ENCODE results near the gene BCAR1.

Gene BCAR1

DNA sequence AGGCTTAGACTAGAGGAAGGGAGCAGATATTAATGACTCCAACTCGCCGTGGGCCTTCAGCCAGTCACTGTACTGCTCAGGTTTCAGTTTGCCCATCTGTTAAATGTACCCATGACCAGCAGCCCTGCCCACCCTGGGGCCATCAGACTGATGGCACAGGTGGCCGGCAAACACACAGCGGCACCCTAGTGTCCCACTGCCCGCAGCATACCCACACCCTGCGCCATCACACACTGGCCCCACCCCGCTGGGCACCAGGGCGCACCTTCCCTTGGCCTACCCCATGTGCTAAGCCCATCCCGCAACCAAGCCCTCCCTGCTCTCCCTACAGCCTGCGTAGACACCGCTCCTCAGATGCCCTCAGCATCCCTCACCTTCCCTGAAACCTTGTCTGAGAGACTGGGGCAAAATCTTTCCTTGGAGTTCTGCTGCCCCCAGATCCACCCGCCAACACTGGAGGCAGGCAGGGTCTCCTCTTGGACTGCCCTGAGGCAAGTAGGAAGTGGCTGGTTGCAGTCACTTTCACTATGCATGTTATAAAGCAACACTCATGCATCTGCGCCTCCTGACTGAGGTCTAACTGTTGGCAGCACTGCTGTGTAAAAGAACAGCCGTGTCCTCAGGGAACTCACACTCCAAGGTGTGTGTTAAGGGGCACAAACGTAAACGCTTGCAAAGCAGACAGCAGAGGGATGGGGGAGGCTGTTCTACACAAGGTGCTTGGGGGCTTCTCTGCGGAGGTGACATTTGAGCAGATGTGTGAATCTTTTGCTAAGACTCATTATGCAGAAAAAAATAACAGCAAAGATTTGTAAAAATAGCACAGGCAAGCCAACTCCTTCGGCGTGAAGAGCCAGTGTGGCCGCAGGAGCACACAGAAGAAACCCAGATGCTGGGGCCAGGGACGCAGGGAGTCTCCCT lies 6.7 kb upstream of the BCAR1 start:
- no peak overlapping the region for H2AFZ ChIP-seq (ENCODE audit: low read depth, low read length)
- TF ChIP-seq, protein P1, sequence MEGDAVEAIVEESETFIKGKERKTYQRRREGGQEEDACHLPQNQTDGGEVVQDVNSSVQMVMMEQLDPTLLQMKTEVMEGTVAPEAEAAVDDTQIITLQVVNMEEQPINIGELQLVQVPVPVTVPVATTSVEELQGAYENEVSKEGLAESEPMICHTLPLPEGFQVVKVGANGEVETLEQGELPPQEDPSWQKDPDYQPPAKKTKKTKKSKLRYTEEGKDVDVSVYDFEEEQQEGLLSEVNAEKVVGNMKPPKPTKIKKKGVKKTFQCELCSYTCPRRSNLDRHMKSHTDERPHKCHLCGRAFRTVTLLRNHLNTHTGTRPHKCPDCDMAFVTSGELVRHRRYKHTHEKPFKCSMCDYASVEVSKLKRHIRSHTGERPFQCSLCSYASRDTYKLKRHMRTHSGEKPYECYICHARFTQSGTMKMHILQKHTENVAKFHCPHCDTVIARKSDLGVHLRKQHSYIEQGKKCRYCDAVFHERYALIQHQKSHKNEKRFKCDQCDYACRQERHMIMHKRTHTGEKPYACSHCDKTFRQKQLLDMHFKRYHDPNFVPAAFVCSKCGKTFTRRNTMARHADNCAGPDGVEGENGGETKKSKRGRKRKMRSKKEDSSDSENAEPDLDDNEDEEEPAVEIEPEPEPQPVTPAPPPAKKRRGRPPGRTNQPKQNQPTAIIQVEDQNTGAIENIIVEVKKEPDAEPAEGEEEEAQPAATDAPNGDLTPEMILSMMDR (IDR thresholded peaks at IDR 0.05; ENCODE audit: borderline replicate concordance, extremely low read depth, low read length, poor library complexity, severe bottlenecking): no peak
- no peak for TF ChIP-seq EZH2 (IDR thresholded peaks at IDR 0.05; ENCODE audit: borderline replicate concordance, low read depth, low read length, severe bottlenecking)
- H3K27ac ChIP-seq (ENCODE audit: low read length): no peak overlapping the region
- 0 out of 3 replicates have a peak, but pooled peaks have one; percentile 28 for ATAC-seq (ENCODE audit: insufficient read depth, low read depth)
- no peaks in the 10 kb centered on the region for H3K79me2 ChIP-seq (ENCODE audit: insufficient read depth, low read length)
- no peak overlapping the region for H3K9ac ChIP-seq (ENCODE audit: low read depth, low read length)
- peaks cover 16% of the 10 kb centered on the region; the same call in 1 of the 2 replicates for H4K20me1 ChIP-seq (ENCODE audit: insufficient read depth, low read length)
- DNase-seq: no peak
- H3K36me3 ChIP-seq (ENCODE audit: insufficient read depth, low read length): no peaks in the 10 kb centered on the region
- peaks cover 7% of the 10 kb centered on the region for H3K27me3 ChIP-seq (ENCODE audit: insufficient read depth, low read length, poor library complexity)
- H3K4me1 ChIP-seq (ENCODE audit: insufficient read depth, low read length): no peaks in the 10 kb centered on the region
- H3K4me2 ChIP-seq (ENCODE audit: insufficient read depth, low read length): no peak overlapping the region
- no peak overlapping the region for H3K4me3 ChIP-seq (ENCODE audit: low read depth in 1 of 2, low read length in 2 of 2)
- no peaks in the 10 kb centered on the region for H3K9me3 ChIP-seq (ENCODE audit: insufficient read depth, low read length, severe bottlenecking)

DNA sequence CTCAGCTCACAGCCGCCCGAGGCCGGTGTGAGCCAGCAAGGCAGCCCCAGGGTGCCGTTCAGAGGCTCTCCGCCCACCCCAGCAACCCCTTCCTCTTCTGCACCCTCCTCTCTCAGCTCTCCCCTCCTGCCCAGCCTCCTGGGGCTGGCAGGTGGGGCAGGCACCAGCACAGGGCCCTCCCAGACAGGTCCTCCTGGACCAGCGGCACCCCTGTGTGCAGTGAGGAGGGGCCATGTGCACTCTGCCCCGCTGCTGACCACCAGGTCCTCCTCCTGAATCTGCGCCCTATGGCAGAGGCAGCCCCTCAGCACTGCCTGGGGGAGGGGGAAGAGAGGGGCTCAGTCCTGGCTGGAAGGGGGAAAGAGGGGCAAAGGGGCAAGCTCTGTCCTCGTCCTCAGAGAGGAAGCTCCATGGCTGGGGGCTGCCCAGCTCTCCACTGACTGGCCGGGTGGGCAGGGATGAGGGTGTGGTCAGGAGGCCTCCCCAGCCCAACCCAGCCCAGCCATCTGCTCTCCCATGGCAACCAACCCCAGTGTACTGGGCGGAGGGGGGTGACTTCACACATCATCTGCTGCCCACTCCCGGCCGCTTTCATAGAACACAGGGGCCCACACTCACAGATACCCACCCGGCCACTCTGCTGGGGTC lies 5.4 kb upstream of the BCAR1 start:
- H3K9ac ChIP-seq (ENCODE audit: low read depth, low read length): no peak overlapping the region
- H3K4me1 ChIP-seq (ENCODE audit: insufficient read depth, low read length): no peaks in the 10 kb centered on the region
- H4K20me1 ChIP-seq (ENCODE audit: insufficient read depth, low read length): peaks cover 8% of the 10 kb centered on the region; the same call in 1 of the 2 replicates
- H3K27ac ChIP-seq (ENCODE audit: low read length): no peak overlapping the region
- H3K9me3 ChIP-seq (ENCODE audit: insufficient read depth, low read length, severe bottlenecking): no peaks in the 10 kb centered on the region
- H3K4me2 ChIP-seq (ENCODE audit: insufficient read depth, low read length): no peak overlapping the region
- ATAC-seq (ENCODE audit: insufficient read depth, low read depth) (no peak), DNase-seq (no peak)
- H2AFZ ChIP-seq (ENCODE audit: low read depth, low read length): no peak overlapping the region
- no peaks in the 10 kb centered on the region for H3K36me3 ChIP-seq (ENCODE audit: insufficient read depth, low read length)
- TF ChIP-seq EZH2 (IDR thresholded peaks at IDR 0.05; ENCODE audit: borderline replicate concordance, low read depth, low read length, severe bottlenecking): no peak
- TF ChIP-seq, protein P1 (IDR thresholded peaks at IDR 0.05; ENCODE audit: borderline replicate concordance, extremely low read depth, low read length, poor library complexity, severe bottlenecking): no peak
- peaks cover 7% of the 10 kb centered on the region for H3K27me3 ChIP-seq (ENCODE audit: insufficient read depth, low read length, poor library complexity)
- H3K79me2 ChIP-seq (ENCODE audit: insufficient read depth, low read length): no peaks in the 10 kb centered on the region
- H3K4me3 ChIP-seq (ENCODE audit: low read depth in 1 of 2, low read length in 2 of 2): no peak overlapping the region

DNA sequence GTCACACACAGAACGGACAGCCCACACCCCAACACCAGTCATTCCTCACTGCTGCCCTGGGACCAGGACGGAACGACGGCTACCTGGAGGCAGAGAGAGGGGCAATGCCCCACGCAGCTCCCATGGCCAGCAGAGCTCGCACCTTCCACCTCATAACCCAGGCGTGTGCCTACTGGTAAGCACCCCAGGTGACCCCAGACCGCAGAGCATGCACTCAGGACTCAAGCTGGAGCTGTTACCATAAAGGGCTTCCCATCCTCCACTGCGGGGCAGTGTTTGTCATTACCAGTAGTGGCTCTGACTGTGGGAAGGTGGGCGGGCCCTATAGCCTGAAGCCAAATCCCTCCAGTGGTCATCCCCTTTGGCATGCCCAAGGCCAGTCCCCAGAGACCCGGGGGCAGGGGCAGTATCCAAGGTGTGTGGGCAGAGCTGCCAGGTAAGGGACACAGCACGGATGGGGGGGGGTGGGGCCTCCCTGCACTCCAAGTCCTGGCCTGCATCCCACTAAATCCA lies 4.7 kb upstream of the BCAR1 start:
- Histone ChIP-seq H3K4me1 (ENCODE audit: insufficient read depth, low read length) (no peaks in the 10 kb centered on the region), H3K27me3 (ENCODE audit: insufficient read depth, low read length, poor library complexity) (peaks cover 7% of the 10 kb centered on the region), H3K9me3 (ENCODE audit: insufficient read depth, low read length, severe bottlenecking) (no peaks in the 10 kb centered on the region), H2AFZ (ENCODE audit: low read depth, low read length) (no peak overlapping the region), H3K36me3 (ENCODE audit: insufficient read depth, low read length) (no peaks in the 10 kb centered on the region), H3K27ac (ENCODE audit: low read length) (no peak overlapping the region), H3K4me2 (ENCODE audit: insufficient read depth, low read length) (no peak overlapping the region), H3K4me3 (ENCODE audit: low read depth in 1 of 2, low read length in 2 of 2) (no peak overlapping the region), H3K9ac (ENCODE audit: low read depth, low read length) (no peak overlapping the region), H4K20me1 (ENCODE audit: insufficient read depth, low read length) (peaks cover 6% of the 10 kb centered on the region; the same call in 1 of the 2 replicates), H3K79me2 (ENCODE audit: insufficient read depth, low read length) (no peaks in the 10 kb centered on the region)
- TF ChIP-seq, protein P1 (IDR thresholded peaks at IDR 0.05; ENCODE audit: borderline replicate concordance, extremely low read depth, low read length, poor library complexity, severe bottlenecking): no peak
- no peak for TF ChIP-seq EZH2 (IDR thresholded peaks at IDR 0.05; ENCODE audit: borderline replicate concordance, low read depth, low read length, severe bottlenecking)
- DNase-seq: no peak
- ATAC-seq (ENCODE audit: insufficient read depth, low read depth): no peak

Data from DND-41 (cell line).